PC-3 (cell line): ENCODE data around the gene ITLN1. TPM values are rescaled to one million over a fixed set of nuclear protein-coding genes. Genes with fewer than 3 reads are reported as not detected.

Experiments
- ATAC-seq: fragments of 200-7000 bp; cut with Tn5 transposase; 2 replicates; pipeline ENCODE4 v1.9.1; 2020; ENCODE audit warnings: mild to moderate bottlenecking, moderate library complexity
- BruUV-seq: library from RNA; stranded (reverse); fragments of 400-500 nt; replicated peaks from 2 replicates; lab custom pipeline; 2021; lab: Mats Ljungman, UMichigan
- CTCF ChIA-PET: fragments of 300-600 bp; sonication (Branson Sonifier 250); formaldehyde crosslinking; loops from one replicate; lab custom pipeline; 2022; ENCODE audit warnings: antibody characterized with exemption; lab: Charles Lee
- POLR2A ChIA-PET: fragments of 300-600 bp; sonication (Branson Sonifier 250); formaldehyde crosslinking; loops from one replicate; lab custom pipeline; 2022; ENCODE audit warnings: antibody characterized with exemption; ENCODE audit not compliant: unreplicated experiment; lab: Charles Lee
- DNase-seq: peaks from one replicate; pipeline ENCODE4 v3.0.0-alpha.2; 2015
- H2AFZ ChIP-seq: fragments of 300-600 bp; sonication (generic); 2 replicates; pipeline ENCODE4 v1.6.0; 2016; ENCODE audit warnings: antibody characterized with exemption, low read length
- H3F3A ChIP-seq: fragments of 300-600 bp; sonication (generic); one replicate; pipeline ENCODE4 v1.6.0; 2017; ENCODE audit warnings: antibody characterized with exemption, low read length, control low read depth, mild to moderate bottlenecking; ENCODE audit not compliant: unreplicated experiment
- H3K27ac ChIP-seq: fragments of 300-600 bp; sonication (generic); 2 replicates; pipeline ENCODE4 v1.5.1; 2016; ENCODE audit warnings: mild to moderate bottlenecking, low read length
- H3K27me3 ChIP-seq: fragments of 300-600 bp; sonication (generic); 2 replicates; pipeline ENCODE4 v1.6.1; 2016; ENCODE audit warnings: low read length, mixed read lengths
- H3K36me3 ChIP-seq: fragments of 300-600 bp; sonication (generic); 2 replicates; pipeline ENCODE4 v1.6.1; 2016; ENCODE audit warnings: low read depth, mixed run types, low read length, mixed read lengths
- H3K4me1 ChIP-seq: fragments of 300-600 bp; sonication (generic); 2 replicates; pipeline ENCODE4 v1.5.1; 2016; ENCODE audit warnings: low read length; ENCODE audit not compliant: insufficient read depth
- H3K4me2 ChIP-seq: fragments of 300-600 bp; sonication (generic); 2 replicates; pipeline ENCODE4 v1.6.0; 2016; ENCODE audit warnings: low read length
- H3K4me3 ChIP-seq: fragments of 300-600 bp; sonication (generic); 2 replicates; pipeline ENCODE4 v1.5.1; 2016; ENCODE audit warnings: mild to moderate bottlenecking, low read length, mixed read lengths
- H3K79me2 ChIP-seq: fragments of 300-600 bp; sonication (generic); 2 replicates; pipeline ENCODE4 v1.6.1; 2017; ENCODE audit warnings: low read length, mixed read lengths
- H3K9ac ChIP-seq: fragments of 300-600 bp; sonication (generic); 2 replicates; pipeline ENCODE4 v1.6.0; 2016; ENCODE audit warnings: mild to moderate bottlenecking, low read length
- H3K9me2 ChIP-seq: fragments of 300-600 bp; sonication (generic); replicated peaks from 2 replicates; pipeline ENCODE4 v1.6.1; 2016; ENCODE audit warnings: mixed run types, low read length, mixed read lengths
- H3K9me3 ChIP-seq: fragments of 300-600 bp; sonication (generic); 2 replicates; pipeline ENCODE4 v1.6.1; 2016; ENCODE audit warnings: low read length, mixed read lengths
- H4K20me1 ChIP-seq: fragments of 300-600 bp; sonication (generic); 2 replicates; pipeline ENCODE4 v1.6.1; 2016; ENCODE audit warnings: low read length, mixed read lengths
- CTCF ChIP-seq: fragments of 300-600 bp; sonication (generic); conservative IDR thresholded peaks from 2 replicates; pipeline ENCODE4 v1.5.1; 2017; ENCODE audit warnings: antibody characterized with exemption, low read depth, mild to moderate bottlenecking, low read length
- EZH2 ChIP-seq: fragments of 300-600 bp; sonication (generic); IDR thresholded peaks from one replicate; pipeline ENCODE4 v1.6.1; 2017; ENCODE audit warnings: antibody characterized with exemption, mild to moderate bottlenecking, low read length; ENCODE audit not compliant: unreplicated experiment
- EZH2phosphoT487 ChIP-seq: fragments of 300-600 bp; sonication (generic); IDR thresholded peaks from 2 replicates; pipeline ENCODE4 v1.6.1; 2018; ENCODE audit warnings: mild to moderate bottlenecking, antibody characterized with exemption, low read length, borderline replicate concordance
- intact Hi-C: fragments of 100-400 bp; cut with micrococcal nuclease; formaldehyde crosslinking; loops from 2 replicates; pipeline ENCODE4 v1.9.0; 2023
- total RNA-seq: library from RNA; depleted of rRNA; stranded (reverse); fragments of >200 nt; gene quantifications from 2 replicates; pipeline ENCODE4 v1.2.3, GENCODE V29; 2014

ITLN1 gene
- total RNA-seq, 1 experiment from 2014 or later: not detected

GRCh38 chr1:160846281-160846680, 38.7 kb downstream of the ITLN1 start:
- no TSS peak for BruUV-seq
- TF ChIP-seq CTCF: no peak
- TF ChIP-seq EZH2: no peak
- TF ChIP-seq EZH2phosphoT487: no peak
- Histone ChIP-seq H3K4me3 (no peak overlapping the region), H3K4me1 (no peaks in the 10 kb centered on the region), H3K4me2 (no peak overlapping the region), H4K20me1 (no peaks in the 10 kb centered on the region), H2AFZ (no peak overlapping the region), H3K9me2 (no peaks in the 10 kb centered on the region), H3K9me3 (peaks cover 12% of the 10 kb centered on the region; the same call in 1 of the 2 replicates), H3K79me2 (no peaks in the 10 kb centered on the region), H3K27ac (no peak overlapping the region), H3F3A (no peaks in the 10 kb centered on the region), H3K36me3 (no peaks in the 10 kb centered on the region), H3K27me3 (peaks cover 16% of the 10 kb centered on the region), H3K9ac (no peak overlapping the region)
- ATAC-seq (no peak), DNase-seq (no peak)
- POLR2A ChIA-PET: no interaction called here
- CTCF ChIA-PET: no interaction called here
- intact Hi-C loops: no loop called here

- Histone ChIP-seq H3K79me2 (no peaks in the 10 kb centered on the region), H3K9me2 (no peaks in the 10 kb centered on the region), H3K4me3 (no peak overlapping the region), H3K4me2 (no peak overlapping the region), H2AFZ (no peak overlapping the region), H4K20me1 (no peaks in the 10 kb centered on the region), H3K36me3 (no peaks in the 10 kb centered on the region), H3K27me3 (peaks cover 5% of the 10 kb centered on the region; the same call in 1 of the 2 replicates), H3K9me3 (peaks cover 12% of the 10 kb centered on the region; the same call in 1 of the 2 replicates), H3K27ac (no peak overlapping the region), H3K4me1 (no peaks in the 10 kb centered on the region), H3F3A (no peaks in the 10 kb centered on the region), H3K9ac (no peak overlapping the region)
- no TSS peak for BruUV-seq
- intact Hi-C loops: no loop called here
- no peak for TF ChIP-seq EZH2
- no peak for TF ChIP-seq CTCF
- TF ChIP-seq EZH2phosphoT487: no peak
- ChIA-PET CTCF (no interaction called here), POLR2A (no interaction called here)
- no peak for DNase-seq
- no peak for ATAC-seq
These were observed 40.3 kb downstream of the ITLN1 start for GRCh38 chr1:160844447-160845232.

GRCh38 chr1:160841079-160841478, 43.9 kb downstream of the ITLN1 start:
- no peaks in the 10 kb centered on the region for H3K27me3 ChIP-seq
- DNase-seq: no peak
- intact Hi-C loops: no loop called here
- H3K4me1 ChIP-seq: peaks cover 10% of the 10 kb centered on the region
- BruUV-seq: no TSS peak
- H2AFZ ChIP-seq: no peak overlapping the region
- CTCF ChIA-PET: interaction anchor here (0.6 kb wide), 2 partner anchors 73 to 648 kb away, joined by 3 read pairs; no protein-coding TSS in a partner anchor
- ATAC-seq: no peak
- no peak overlapping the region for H3K27ac ChIP-seq
- no peaks in the 10 kb centered on the region for H3F3A ChIP-seq
- H3K9me3 ChIP-seq: peaks cover 12% of the 10 kb centered on the region; the same call in 1 of the 2 replicates
- H3K9me2 ChIP-seq: no peaks in the 10 kb centered on the region
- H3K4me3 ChIP-seq: no peak overlapping the region
- H3K9ac ChIP-seq: no peak overlapping the region
- POLR2A ChIA-PET: no interaction called here
- no peaks in the 10 kb centered on the region for H3K79me2 ChIP-seq
- no peaks in the 10 kb centered on the region for H4K20me1 ChIP-seq
- TF ChIP-seq EZH2phosphoT487: no peak
- TF ChIP-seq CTCF: no peak
- TF ChIP-seq EZH2: no peak
- H3K4me2 ChIP-seq: no peak overlapping the region
- H3K36me3 ChIP-seq: no peaks in the 10 kb centered on the region
